ENCODE data around the gene STX8.

GRCh38 chr17:9219631-9220397, 355.8 kb downstream of the STX8 start:
- TF ChIP-seq, protein P1, sequence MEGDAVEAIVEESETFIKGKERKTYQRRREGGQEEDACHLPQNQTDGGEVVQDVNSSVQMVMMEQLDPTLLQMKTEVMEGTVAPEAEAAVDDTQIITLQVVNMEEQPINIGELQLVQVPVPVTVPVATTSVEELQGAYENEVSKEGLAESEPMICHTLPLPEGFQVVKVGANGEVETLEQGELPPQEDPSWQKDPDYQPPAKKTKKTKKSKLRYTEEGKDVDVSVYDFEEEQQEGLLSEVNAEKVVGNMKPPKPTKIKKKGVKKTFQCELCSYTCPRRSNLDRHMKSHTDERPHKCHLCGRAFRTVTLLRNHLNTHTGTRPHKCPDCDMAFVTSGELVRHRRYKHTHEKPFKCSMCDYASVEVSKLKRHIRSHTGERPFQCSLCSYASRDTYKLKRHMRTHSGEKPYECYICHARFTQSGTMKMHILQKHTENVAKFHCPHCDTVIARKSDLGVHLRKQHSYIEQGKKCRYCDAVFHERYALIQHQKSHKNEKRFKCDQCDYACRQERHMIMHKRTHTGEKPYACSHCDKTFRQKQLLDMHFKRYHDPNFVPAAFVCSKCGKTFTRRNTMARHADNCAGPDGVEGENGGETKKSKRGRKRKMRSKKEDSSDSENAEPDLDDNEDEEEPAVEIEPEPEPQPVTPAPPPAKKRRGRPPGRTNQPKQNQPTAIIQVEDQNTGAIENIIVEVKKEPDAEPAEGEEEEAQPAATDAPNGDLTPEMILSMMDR (IDR thresholded peaks at IDR 0.05) = no peak
- TF ChIP-seq POLR2A (IDR thresholded peaks at IDR 0.05) = no peak
